ENCODE measurements around the gene SLC6A4.
"Not testable (repeated sequence)": the region's sequence is repeated elsewhere in the genome, so short reads cannot be mapped to it uniquely, and the experiment has no call there.

The SLC6A4 gene

GRCh38 chr17:30238003-30238344 lies 2.5 kb upstream of the SLC6A4 start:
- no peak for DNase-seq

GRCh38 chr17:30237296-30238002 lies 2.0 kb upstream of the SLC6A4 start:
- DNase-seq: no peak

GRCh38 chr17:30236766-30237165 lies 1.3 kb upstream of the SLC6A4 start:
- no peak for DNase-seq

GRCh38 chr17:30236297-30236624 lies 764 bp upstream of the SLC6A4 start:
- DNase-seq: no peak

- DNase-seq: no peak
Measured at GRCh38 chr17:30234964-30235363, 533 bp downstream of the SLC6A4 start.

- DNase-seq: no peak
Measured at GRCh38 chr17:30234296-30234695, 1.2 kb downstream of the SLC6A4 start.

- DNase-seq: no peak
Measured at GRCh38 chr17:30232824-30233427, 2.6 kb downstream of the SLC6A4 start.

- DNase-seq: no peak
Measured at GRCh38 chr17:30232015-30232823, 3.3 kb downstream of the SLC6A4 start.

GRCh38 chr17:30230596-30231125 lies 4.8 kb downstream of the SLC6A4 start:
- DNase-seq: no peak

GRCh38 chr17:30230009-30230408 lies 5.5 kb downstream of the SLC6A4 start:
- DNase-seq: not testable (repeated sequence)

GRCh38 chr17:30229012-30229411 lies 6.5 kb downstream of the SLC6A4 start:
- no peak for DNase-seq

- DNase-seq: no peak
Measured at GRCh38 chr17:30228011-30228410, 7.5 kb downstream of the SLC6A4 start.

- DNase-seq: no peak
Measured at GRCh38 chr17:30226878-30227277, 8.6 kb downstream of the SLC6A4 start.

GRCh38 chr17:30225919-30226553 lies 9.5 kb downstream of the SLC6A4 start:
- DNase-seq: no peak

GRCh38 chr17:30225112-30225511 lies 10.4 kb downstream of the SLC6A4 start:
- no peak for DNase-seq

- DNase-seq: no peak
Measured at GRCh38 chr17:30224419-30224960, 11.0 kb downstream of the SLC6A4 start.

- DNase-seq: no peak
Measured at GRCh38 chr17:30222721-30223175, 12.7 kb downstream of the SLC6A4 start.

GRCh38 chr17:30222251-30222650 lies 13.2 kb downstream of the SLC6A4 start:
- no peak for DNase-seq

GRCh38 chr17:30221346-30221745 lies 14.2 kb downstream of the SLC6A4 start:
- no peak for DNase-seq

GRCh38 chr17:30220414-30220813 lies 15.1 kb downstream of the SLC6A4 start:
- DNase-seq: no peak

GRCh38 chr17:30219833-30220232 lies 15.7 kb downstream of the SLC6A4 start:
- DNase-seq: no peak

GRCh38 chr17:30219315-30219714 lies 16.2 kb downstream of the SLC6A4 start:
- no peak for DNase-seq

- DNase-seq: no peak
Measured at GRCh38 chr17:30218799-30219198, 16.7 kb downstream of the SLC6A4 start.

Measured in stimulated activated CD4-positive, alpha-beta T cell treated with anti-CD3 and anti-CD28 coated beads, Interleukin-4, amount 100 ng/mL, for 4 hours (primary cell).